GM12891 (cell line): ENCODE measurements around the gene IL18.

ENCODE experiments used
- POLR2A ChIP-seq: IDR thresholded peaks from 2 replicates; pipeline ENCODE4 v1.6.1; 2011; ENCODE audit warnings: low read depth, low read length, control low read depth
- POLR2AphosphoS5 ChIP-seq: IDR thresholded peaks from 2 replicates; pipeline ENCODE4 v1.6.1; 2011; ENCODE audit warnings: low read depth, low read length, control low read depth

DNA sequence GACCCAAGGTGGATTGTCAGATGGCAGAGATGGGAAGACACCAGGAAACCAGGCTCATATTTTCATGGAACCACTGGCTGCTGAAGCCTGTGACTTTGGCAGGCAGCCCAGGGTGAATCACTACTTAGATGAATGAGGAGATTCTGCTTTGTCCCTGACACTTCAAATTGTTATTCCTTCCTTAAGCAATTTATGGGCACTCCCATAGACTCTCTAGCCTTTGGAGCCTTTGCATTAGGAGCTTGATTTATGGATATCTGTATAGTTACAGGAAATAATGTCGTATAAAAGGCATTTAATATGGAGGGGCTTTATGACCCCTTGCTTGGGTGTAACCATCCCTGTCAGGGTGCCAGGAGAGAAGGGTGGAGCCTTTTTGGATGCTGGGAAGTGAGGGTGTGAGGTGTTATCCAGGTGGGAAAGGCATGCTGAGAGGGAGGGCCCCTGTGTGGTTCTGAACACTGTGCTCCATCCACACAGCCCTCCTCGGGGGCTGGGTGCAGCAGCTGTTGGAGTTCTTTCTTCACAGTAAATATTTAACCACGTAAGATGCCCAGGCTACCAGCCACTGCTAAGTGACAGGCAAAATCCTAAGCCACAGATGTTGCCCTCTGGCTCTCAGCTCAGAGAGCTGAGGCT, 35.3 kb downstream of the IL18 start:
- TF ChIP-seq POLR2A (no peak), POLR2AphosphoS5 (no peak)
